Measurements from ENCODE around the gene PRRC2B.

- no peak for TF ChIP-seq EZH2 (IDR thresholded peaks at IDR 0.05; ENCODE audit: insufficient read depth, poor library complexity, severe bottlenecking)
- TF ChIP-seq EZH2phosphoT487 (IDR thresholded peaks at IDR 0.05; ENCODE audit: insufficient read depth, low read depth), result no peak
These were observed 76.1 kb downstream of the PRRC2B start for GRCh38 chr9:131469951-131470350.
